DOHH2 (cell line): ENCODE measurements around the gene CTNNBL1.

Source experiments
- H3F3A ChIP-seq: fragments of 200-600 bp; sonication (generic), shearing (Covaris generic); 2 replicates; pipeline ENCODE4 v1.6.0; 2016; ENCODE audit warnings: antibody characterized with exemption, mild to moderate bottlenecking; ENCODE audit not compliant: control insufficient read depth, insufficient read depth
- H3K27ac ChIP-seq: fragments of 200-600 bp; sonication (generic); 2 replicates; pipeline ENCODE4 v1.5.1; 2014; ENCODE audit warnings: low read depth, mild to moderate bottlenecking, low read length, moderate library complexity
- H3K27me3 ChIP-seq: fragments of 200-600 bp; sonication (generic); 2 replicates; pipeline ENCODE4 v1.6.1; 2014; ENCODE audit warnings: mild to moderate bottlenecking, low read length, mixed read lengths; ENCODE audit not compliant: control insufficient read depth
- H3K36me3 ChIP-seq: fragments of 200-600 bp; sonication (generic); 2 replicates; pipeline ENCODE4 v1.6.1; 2014; ENCODE audit warnings: mild to moderate bottlenecking, low read length, moderate library complexity, mixed read lengths; ENCODE audit not compliant: control insufficient read depth
- H3K4me1 ChIP-seq: fragments of 200-600 bp; sonication (generic); 2 replicates; pipeline ENCODE4 v1.6.1; 2014; ENCODE audit warnings: mild to moderate bottlenecking, low read length, mixed read lengths; ENCODE audit not compliant: control insufficient read depth
- H3K4me2 ChIP-seq: fragments of 200-600 bp; sonication (generic); 2 replicates; pipeline ENCODE4 v1.6.0; 2014; ENCODE audit warnings: mild to moderate bottlenecking, low read length, moderate library complexity
- H3K4me3 ChIP-seq: fragments of 200-600 bp; sonication (generic); 2 replicates; pipeline ENCODE4 v1.5.1; 2014; ENCODE audit warnings: mild to moderate bottlenecking, low read length, mixed read lengths
- H3K79me2 ChIP-seq: fragments of 200-600 bp; sonication (generic); 2 replicates; pipeline ENCODE4 v1.6.1; 2014; ENCODE audit warnings: mild to moderate bottlenecking, low read length, mixed read lengths; ENCODE audit not compliant: control insufficient read depth
- H3K9me2 ChIP-seq: fragments of 200-600 bp; sonication (generic); replicated peaks from 2 replicates; pipeline ENCODE4 v1.6.1; 2014; ENCODE audit warnings: mild to moderate bottlenecking, low read length, mixed read lengths; ENCODE audit not compliant: control insufficient read depth
- H3K9me3 ChIP-seq: fragments of 200-600 bp; sonication (generic); 2 replicates; pipeline ENCODE4 v1.6.1; 2014; ENCODE audit warnings: antibody characterized with exemption, low read length, mixed read lengths; ENCODE audit not compliant: control insufficient read depth, insufficient read depth
- H4K20me1 ChIP-seq: fragments of 200-600 bp; sonication (generic); 2 replicates; pipeline ENCODE4 v1.6.0; 2014; ENCODE audit warnings: low read depth, mild to moderate bottlenecking, antibody characterized with exemption, low read length, moderate library complexity; ENCODE audit not compliant: control insufficient read depth, insufficient read depth
- CTCF ChIP-seq: fragments of 200-600 bp; sonication (generic); IDR thresholded peaks from one replicate; pipeline ENCODE4 v1.5.1; 2014; ENCODE audit warnings: antibody characterized with exemption, mild to moderate bottlenecking, low read depth, low read length; ENCODE audit not compliant: poor library complexity, severe bottlenecking
- EZH2phosphoT487 ChIP-seq: fragments of 200-600 bp; sonication (generic); IDR thresholded peaks from 2 replicates; pipeline ENCODE4 v1.6.1; 2017; ENCODE audit warnings: borderline replicate concordance, mild to moderate bottlenecking, antibody characterized with exemption, low read length, moderate library complexity, mixed read lengths

Gene CTNNBL1

GRCh38 chr20:37741570-37741969, 47.7 kb downstream of the CTNNBL1 start:
- H3K4me2 ChIP-seq, result no peak overlapping the region
- no peak for TF ChIP-seq CTCF
- TF ChIP-seq EZH2phosphoT487, result no peak

GRCh38 chr20:37742131-37742530, 48.3 kb downstream of the CTNNBL1 start:
- Histone ChIP-seq H3K27ac (no peak overlapping the region), H3K9me2 (no peaks in the 10 kb centered on the region), H3K79me2 (no peaks in the 10 kb centered on the region), H3K4me2 (no peak overlapping the region), H4K20me1 (no peaks in the 10 kb centered on the region), H3K9me3 (no peaks in the 10 kb centered on the region), H3K27me3 (no peaks in the 10 kb centered on the region), H3F3A (no peaks in the 10 kb centered on the region), H3K4me1 (no peaks in the 10 kb centered on the region), H3K36me3 (peaks cover 34% of the 10 kb centered on the region), H3K4me3 (no peak overlapping the region)
- TF ChIP-seq EZH2phosphoT487 (no peak), CTCF (no peak)

More at GRCh38 chr20:37741570-37741969, 47.7 kb downstream of the CTNNBL1 start:
- Histone ChIP-seq H3K4me3 (no peak overlapping the region), H3K4me1 (no peaks in the 10 kb centered on the region), H3K9me3 (no peaks in the 10 kb centered on the region), H3K79me2 (no peaks in the 10 kb centered on the region), H3K9me2 (no peaks in the 10 kb centered on the region), H3F3A (no peaks in the 10 kb centered on the region), H3K27ac (no peak overlapping the region), H4K20me1 (no peaks in the 10 kb centered on the region), H3K27me3 (no peaks in the 10 kb centered on the region), H3K36me3 (peaks cover 31% of the 10 kb centered on the region)

GRCh38 chr20:37744347-37744746, 50.5 kb downstream of the CTNNBL1 start:
- H3K4me1 ChIP-seq, result no peaks in the 10 kb centered on the region
- no peaks in the 10 kb centered on the region for H3K9me2 ChIP-seq
- H3F3A ChIP-seq, result no peaks in the 10 kb centered on the region
- no peaks in the 10 kb centered on the region for H4K20me1 ChIP-seq
- H3K79me2 ChIP-seq, result no peaks in the 10 kb centered on the region
- H3K27me3 ChIP-seq, result no peaks in the 10 kb centered on the region
- H3K4me3 ChIP-seq, result no peak overlapping the region
- peaks cover 20% of the 10 kb centered on the region for H3K36me3 ChIP-seq
- H3K9me3 ChIP-seq, result no peaks in the 10 kb centered on the region
- no peak overlapping the region for H3K4me2 ChIP-seq
- no peak overlapping the region for H3K27ac ChIP-seq
- TF ChIP-seq CTCF (no peak), EZH2phosphoT487 (no peak)
